Caco-2 (cell line): ENCODE measurements around the gene SH3RF1. TPM values are rescaled to one million over a fixed set of nuclear protein-coding genes. Genes with fewer than 3 reads are reported as not detected.

ENCODE experiments used
- BruUV-seq: library from RNA; stranded (reverse); fragments of 400-500 nt; replicated peaks from 2 replicates; lab custom pipeline; 2021; lab: Mats Ljungman, UMichigan
- CTCF ChIA-PET: fragments of 300-600 bp; sonication (Branson Sonifier 250); formaldehyde crosslinking; loops from one replicate; lab custom pipeline; 2022; ENCODE audit warnings: antibody characterized with exemption; lab: Charles Lee
- POLR2A ChIA-PET: fragments of 300-600 bp; sonication (Branson Sonifier 250); formaldehyde crosslinking; loops from one replicate; lab custom pipeline; 2022; ENCODE audit warnings: antibody characterized with exemption; lab: Charles Lee
- DNase-seq, 2 experiments: peaks; one replicate each; pipeline versions ENCODE4 v3.0.0 to v3.0.0-alpha.2; 2020 to 2022
- H3K27me3 ChIP-seq: replicated peaks from 2 replicates; pipeline ENCODE4 v1.6.0; 2011; ENCODE audit warnings: low read length; ENCODE audit not compliant: control insufficient read depth, insufficient read depth
- H3K36me3 ChIP-seq: 2 replicates; pipeline ENCODE4 v1.5.1; 2011; ENCODE audit warnings: low read length; ENCODE audit not compliant: control insufficient read depth, insufficient read depth
- H3K4me1 ChIP-seq: fragments of 250-450 bp; sonication (Bioruptor Pico); 2 replicates; pipeline ENCODE4 v1.5.1; 2020; ENCODE audit warnings: mild to moderate bottlenecking
- H3K4me3 ChIP-seq: 2 replicates; pipeline ENCODE4 v1.5.1; 2011; ENCODE audit warnings: low read depth, mild to moderate bottlenecking, control low read depth, low read length
- H3K9me3 ChIP-seq: fragments of 250-450 bp; sonication (Bioruptor Pico); 2 replicates; pipeline ENCODE4 v1.5.1; 2020; ENCODE audit warnings: mild to moderate bottlenecking, moderate library complexity
- H3K27ac Mint-ChIP-seq: one replicate; pipeline ENCODE4 v1.8.0; 2022; ENCODE audit warnings: mixed read lengths; ENCODE audit not compliant: unreplicated experiment
- H3K27me3 Mint-ChIP-seq: one replicate; pipeline ENCODE4 v1.8.0; 2022; ENCODE audit warnings: mixed read lengths; ENCODE audit not compliant: insufficient read depth, unreplicated experiment
- H3K36me3 Mint-ChIP-seq: one replicate; pipeline ENCODE4 v1.8.0; 2022; ENCODE audit warnings: mild to moderate bottlenecking, mixed read lengths; ENCODE audit not compliant: insufficient read depth, unreplicated experiment
- H3K4me1 Mint-ChIP-seq: one replicate; pipeline ENCODE4 v1.8.0; 2022; ENCODE audit warnings: low read depth, mixed read lengths; ENCODE audit not compliant: unreplicated experiment
- H3K4me3 Mint-ChIP-seq: one replicate; pipeline ENCODE4 v1.8.0; 2022; ENCODE audit warnings: mild to moderate bottlenecking, moderate library complexity, mixed read lengths; ENCODE audit not compliant: unreplicated experiment
- H3K9me3 Mint-ChIP-seq: one replicate; pipeline ENCODE4 v1.8.0; 2022; ENCODE audit warnings: mixed read lengths; ENCODE audit not compliant: unreplicated experiment
- intact Hi-C: fragments of 100-400 bp; cut with micrococcal nuclease; formaldehyde crosslinking; loops from one replicate; pipeline ENCODE4 v1.10.0; 2022; ENCODE audit not compliant: unreplicated experiment
- total RNA-seq: library from RNA; stranded (reverse); gene quantifications from 2 replicates; pipeline ENCODE4 v1.2.3, GENCODE V29; 2022
- TF ChIP-seq, protein P1 (sequence below), 2 experiments: fragments of 200-600 bp in 1 of 2; IDR thresholded peaks; 1 replicate in 1 of 2; 2 replicates in 1 of 2; pipeline versions ENCODE4 v1.5.1 to v1.8.0; 2011 to 2022; ENCODE audit warnings: antibody characterized with exemption in 1 of 2, control low read depth in 1 of 2, inconsistent platforms in 1 of 2, low read depth in 1 of 2, low read length in 1 of 2, mild to moderate bottlenecking in 1 of 2, moderate library complexity in 1 of 2; ENCODE audit not compliant: insufficient read depth in 1 of 2, severe bottlenecking in 1 of 2, unreplicated experiment in 1 of 2

SH3RF1 gene
- total RNA-seq, 1 experiment from 2014 or later: 25.1 TPM

DNA sequence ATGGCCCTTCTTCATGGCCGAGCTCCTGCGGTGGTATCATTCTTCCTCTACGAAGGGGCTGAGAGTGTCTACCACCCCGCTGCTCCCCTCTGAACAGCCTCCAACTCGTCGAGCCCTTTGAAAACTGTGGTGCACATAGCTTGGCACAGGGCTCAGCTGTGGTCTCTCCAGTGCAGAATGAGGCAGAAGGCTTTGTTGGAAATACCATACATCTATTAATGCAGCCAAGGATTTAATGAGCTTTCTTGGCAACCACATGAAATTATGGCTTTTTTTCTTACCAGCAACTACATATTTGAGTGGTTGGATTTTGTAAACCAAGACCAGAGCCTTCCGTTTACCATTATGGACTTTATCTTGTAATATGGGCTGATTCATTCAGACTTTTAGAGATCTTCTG, 199.0 kb downstream of the SH3RF1 start:
- peaks cover 20% of the 10 kb centered on the region for H3K36me3 Mint-ChIP-seq
- intact Hi-C loops: loop anchor here (5.0 kb wide), 1 partner anchor 551 kb away; the partner anchor contains the start of gene CLCN3
- POLR2A ChIA-PET: interaction anchor here (2.2 kb wide), 1 partner anchor 62 kb away, joined by 28 read pairs; the partner anchor contains the start of gene CBR4
- no peaks in the 10 kb centered on the region for H3K27me3 ChIP-seq
- H3K36me3 ChIP-seq: no peaks in the 10 kb centered on the region
- peaks cover 30% of the 10 kb centered on the region for H3K4me1 Mint-ChIP-seq
- no peaks in the 10 kb centered on the region for H3K9me3 ChIP-seq
- no peaks in the 10 kb centered on the region for H3K27me3 Mint-ChIP-seq
- H3K27ac Mint-ChIP-seq: peak overlapping the region; percentile 92
- BruUV-seq: no TSS peak
- TF ChIP-seq, protein P1, sequence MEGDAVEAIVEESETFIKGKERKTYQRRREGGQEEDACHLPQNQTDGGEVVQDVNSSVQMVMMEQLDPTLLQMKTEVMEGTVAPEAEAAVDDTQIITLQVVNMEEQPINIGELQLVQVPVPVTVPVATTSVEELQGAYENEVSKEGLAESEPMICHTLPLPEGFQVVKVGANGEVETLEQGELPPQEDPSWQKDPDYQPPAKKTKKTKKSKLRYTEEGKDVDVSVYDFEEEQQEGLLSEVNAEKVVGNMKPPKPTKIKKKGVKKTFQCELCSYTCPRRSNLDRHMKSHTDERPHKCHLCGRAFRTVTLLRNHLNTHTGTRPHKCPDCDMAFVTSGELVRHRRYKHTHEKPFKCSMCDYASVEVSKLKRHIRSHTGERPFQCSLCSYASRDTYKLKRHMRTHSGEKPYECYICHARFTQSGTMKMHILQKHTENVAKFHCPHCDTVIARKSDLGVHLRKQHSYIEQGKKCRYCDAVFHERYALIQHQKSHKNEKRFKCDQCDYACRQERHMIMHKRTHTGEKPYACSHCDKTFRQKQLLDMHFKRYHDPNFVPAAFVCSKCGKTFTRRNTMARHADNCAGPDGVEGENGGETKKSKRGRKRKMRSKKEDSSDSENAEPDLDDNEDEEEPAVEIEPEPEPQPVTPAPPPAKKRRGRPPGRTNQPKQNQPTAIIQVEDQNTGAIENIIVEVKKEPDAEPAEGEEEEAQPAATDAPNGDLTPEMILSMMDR (IDR thresholded peaks at IDR 0.05; ENCODE audit: insufficient read depth in 1 of 2, low read depth in 1 of 2, low read length in 1 of 2, severe bottlenecking in 1 of 2, unreplicated experiment in 1 of 2): no peak
- DNase-seq: no peak
- no peaks in the 10 kb centered on the region for H3K9me3 Mint-ChIP-seq
- CTCF ChIA-PET: no interaction called here
- H3K4me1 ChIP-seq: peaks cover 50% of the 10 kb centered on the region
- H3K4me3 ChIP-seq: no peak overlapping the region
- peak overlapping the region; percentile 60 for H3K4me3 Mint-ChIP-seq

DNA sequence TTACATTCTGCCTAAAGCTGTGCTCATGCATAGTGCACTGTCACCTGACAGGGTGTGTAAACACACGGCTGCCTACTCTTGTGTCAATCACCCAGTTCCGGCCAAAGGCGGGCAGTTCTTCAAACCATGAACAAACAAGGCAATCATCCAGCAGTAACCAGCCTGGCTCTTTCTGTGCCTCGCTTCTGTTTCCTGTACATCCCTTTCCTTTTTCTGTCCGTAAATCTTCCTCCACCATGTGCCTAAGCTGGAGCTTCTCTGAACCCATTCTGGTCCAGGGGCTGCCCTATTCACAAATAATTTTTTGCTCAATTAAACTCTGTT, 199.9 kb downstream of the SH3RF1 start:
- Mint-ChIP-seq H3K9me3 (no peaks in the 10 kb centered on the region), H3K36me3 (peaks cover 20% of the 10 kb centered on the region), H3K27ac (peak overlapping the region; percentile 92), H3K27me3 (no peaks in the 10 kb centered on the region), H3K4me3 (peak overlapping the region; percentile 60), H3K4me1 (peaks cover 30% of the 10 kb centered on the region)
- intact Hi-C loops: loop anchor here (1.0 to 5.0 kb wide), 4 partner anchors 46 to 551 kb away; partner anchors contain the start of genes CBR4 and CLCN3
- H3K36me3 ChIP-seq: no peaks in the 10 kb centered on the region
- ChIA-PET CTCF (no interaction called here), POLR2A (interaction anchor here (2.2 kb wide), 1 partner anchor 61 kb away, joined by 28 read pairs; the partner anchor contains the start of gene CBR4)
- peak; percentile 76 to 84 for DNase-seq
- H3K9me3 ChIP-seq: no peaks in the 10 kb centered on the region
- H3K27me3 ChIP-seq: no peaks in the 10 kb centered on the region
- BruUV-seq: no TSS peak
- no peak overlapping the region for H3K4me3 ChIP-seq
- H3K4me1 ChIP-seq: peaks cover 50% of the 10 kb centered on the region
- TF ChIP-seq, protein P1 (IDR thresholded peaks at IDR 0.05; ENCODE audit: insufficient read depth in 1 of 2, low read depth in 1 of 2, low read length in 1 of 2, severe bottlenecking in 1 of 2, unreplicated experiment in 1 of 2): no peak

DNA sequence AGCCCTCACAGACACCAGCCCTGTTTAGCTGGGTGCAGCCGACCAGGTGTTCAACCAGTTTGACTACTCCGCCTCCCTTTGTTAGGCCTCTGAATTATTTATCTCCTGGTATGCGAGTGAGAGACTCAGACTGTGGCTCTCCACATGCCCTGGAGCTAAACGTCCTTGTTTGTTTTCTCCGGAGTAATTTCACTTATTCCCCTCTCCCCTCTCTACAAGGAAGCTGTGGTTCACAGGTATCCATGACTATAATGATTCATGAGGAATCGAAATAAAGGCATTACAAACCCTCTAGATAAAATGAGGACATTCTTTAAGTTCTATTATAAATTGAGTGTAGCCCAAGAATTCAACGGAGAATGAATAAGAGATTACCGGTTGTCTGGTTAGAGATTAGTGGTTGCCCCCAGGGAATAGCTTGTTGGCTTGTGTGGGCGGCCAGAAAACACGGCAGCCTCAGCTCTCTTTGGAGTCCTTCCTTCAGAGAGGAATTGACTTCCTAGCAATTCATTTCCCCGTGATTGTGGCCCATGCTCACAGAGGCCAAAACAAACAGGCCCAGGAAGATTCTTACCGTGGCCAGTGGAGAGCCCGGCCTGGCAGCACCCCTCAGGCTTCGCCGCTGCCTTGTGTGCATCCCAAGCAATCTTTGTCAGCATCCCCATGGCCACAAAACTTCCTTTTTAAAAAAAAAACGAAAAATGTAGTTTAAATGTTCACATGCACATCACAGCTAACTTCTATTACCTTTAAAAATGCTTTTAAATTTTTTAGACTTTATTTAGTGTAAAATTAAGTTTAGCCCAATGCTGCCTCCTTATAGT, 200.5 kb downstream of the SH3RF1 start:
- no peak overlapping the region for H3K4me3 ChIP-seq
- CTCF ChIA-PET: interaction anchor here (1.0 to 1.2 kb wide), 2 partner anchors 25 to 60 kb away, joined by 3 to 5 read pairs; partner anchors contain the start of gene CBR4
- TSS peak; percentile 91 for BruUV-seq

More for the DNA sequence above, 200.5 kb downstream of the SH3RF1 start:
- Mint-ChIP-seq H3K27me3 (no peaks in the 10 kb centered on the region), H3K36me3 (peaks cover 20% of the 10 kb centered on the region), H3K27ac (peak overlapping the region; percentile 92), H3K9me3 (no peaks in the 10 kb centered on the region), H3K4me3 (peak overlapping the region; percentile 60), H3K4me1 (peaks cover 30% of the 10 kb centered on the region)
- intact Hi-C loops: loop anchor here (1.0 to 5.0 kb wide), 4 partner anchors 45 to 552 kb away; partner anchors contain the start of genes CBR4 and CLCN3
- POLR2A ChIA-PET: interaction anchor here (0.6 to 2.2 kb wide), 4 partner anchors 14 to 203 kb away, joined by 3 to 28 read pairs (median 4); partner anchors contain the start of gene CBR4
- peak; percentile 90 to 93 for DNase-seq
- H3K27me3 ChIP-seq: no peaks in the 10 kb centered on the region
- no peaks in the 10 kb centered on the region for H3K9me3 ChIP-seq
- TF ChIP-seq, protein P1 (IDR thresholded peaks at IDR 0.05; ENCODE audit: insufficient read depth in 1 of 2, low read depth in 1 of 2, low read length in 1 of 2, severe bottlenecking in 1 of 2, unreplicated experiment in 1 of 2): no peak
- H3K36me3 ChIP-seq: no peaks in the 10 kb centered on the region
- peaks cover 50% of the 10 kb centered on the region for H3K4me1 ChIP-seq
